Body of pancreas (tissue), 4 donors: Measurements from ENCODE around the gene PWWP2B.
A peak's percentile ranks its signal among the peaks of the same experiment; 100 is the strongest.

Experiments
- POLR2A ChIP-seq, 3 donors: fragments of 450-650 bp; IDR thresholded peaks; one replicate each; pipeline ENCODE4 v1.6.1; 2016; ENCODE audit warnings: antibody characterized with exemption in 3 of 3, mild to moderate bottlenecking in 2 of 3
- TF ChIP-seq, protein P1 (sequence below), 7 experiments: fragments of 450-650 bp in 4 of 7; fragments of 200-600 bp in 3 of 7; sonication (generic) in 3 of 7; IDR thresholded peaks; one replicate each; pipeline ENCODE4 v1.5.1; 2016 to 2019; ENCODE audit warnings: antibody characterized with exemption in 7 of 7

DNA sequence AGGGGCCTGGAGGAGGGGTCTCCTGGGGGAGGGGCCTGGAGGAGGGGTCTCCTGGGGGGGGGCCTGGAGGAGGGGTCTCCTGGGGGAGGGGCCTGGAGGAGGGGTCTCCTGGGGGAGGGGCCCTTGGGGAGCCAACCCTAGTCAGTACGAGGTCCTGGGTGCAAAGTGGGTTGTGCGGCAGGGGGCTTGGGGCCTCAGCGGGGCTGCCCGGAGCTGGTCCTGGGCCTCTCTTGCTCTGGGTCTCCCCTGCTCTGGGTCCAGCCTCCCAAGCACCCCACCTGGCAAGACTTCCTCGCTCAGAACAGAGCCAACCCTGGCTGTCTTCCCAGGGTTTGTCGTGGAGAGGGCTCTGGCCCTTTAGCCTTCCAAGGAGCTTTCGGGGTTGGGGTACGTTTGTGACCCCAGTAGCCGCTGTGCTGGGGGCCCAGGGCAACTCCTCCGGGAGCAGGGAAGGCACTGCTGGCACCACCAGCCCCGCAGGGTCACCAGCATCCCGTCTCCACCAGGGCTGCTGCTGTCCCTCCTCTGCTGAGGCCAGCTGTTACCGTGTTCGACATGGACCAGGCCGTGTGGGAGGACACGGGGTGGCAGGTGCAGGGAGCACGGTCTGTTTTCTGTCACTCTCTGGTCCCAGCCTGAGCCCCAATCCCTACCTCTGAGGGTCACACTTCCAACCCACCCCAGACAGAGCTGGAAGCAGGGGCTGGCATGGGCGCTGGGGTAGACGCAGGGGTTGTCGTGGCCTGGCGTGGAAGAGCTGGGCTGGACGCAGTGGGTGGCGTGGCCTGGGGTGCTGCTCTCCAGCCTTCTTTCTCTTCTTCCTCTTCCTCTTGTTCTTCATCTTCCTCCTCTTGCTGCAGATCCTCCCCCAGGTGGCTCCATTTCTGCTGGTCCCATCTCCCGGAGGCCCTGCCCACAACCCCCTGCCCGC is 22.8 kb downstream of the PWWP2B start:
- TF ChIP-seq, protein P1, sequence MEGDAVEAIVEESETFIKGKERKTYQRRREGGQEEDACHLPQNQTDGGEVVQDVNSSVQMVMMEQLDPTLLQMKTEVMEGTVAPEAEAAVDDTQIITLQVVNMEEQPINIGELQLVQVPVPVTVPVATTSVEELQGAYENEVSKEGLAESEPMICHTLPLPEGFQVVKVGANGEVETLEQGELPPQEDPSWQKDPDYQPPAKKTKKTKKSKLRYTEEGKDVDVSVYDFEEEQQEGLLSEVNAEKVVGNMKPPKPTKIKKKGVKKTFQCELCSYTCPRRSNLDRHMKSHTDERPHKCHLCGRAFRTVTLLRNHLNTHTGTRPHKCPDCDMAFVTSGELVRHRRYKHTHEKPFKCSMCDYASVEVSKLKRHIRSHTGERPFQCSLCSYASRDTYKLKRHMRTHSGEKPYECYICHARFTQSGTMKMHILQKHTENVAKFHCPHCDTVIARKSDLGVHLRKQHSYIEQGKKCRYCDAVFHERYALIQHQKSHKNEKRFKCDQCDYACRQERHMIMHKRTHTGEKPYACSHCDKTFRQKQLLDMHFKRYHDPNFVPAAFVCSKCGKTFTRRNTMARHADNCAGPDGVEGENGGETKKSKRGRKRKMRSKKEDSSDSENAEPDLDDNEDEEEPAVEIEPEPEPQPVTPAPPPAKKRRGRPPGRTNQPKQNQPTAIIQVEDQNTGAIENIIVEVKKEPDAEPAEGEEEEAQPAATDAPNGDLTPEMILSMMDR (IDR thresholded peaks at IDR 0.05), result peak in 3 of 7 experiments; percentile 4 to 11 (median 9)
- no peak for TF ChIP-seq POLR2A (IDR thresholded peaks at IDR 0.05)
